HG02571 (cell line): Measurements from ENCODE around the gene PUS10.

ENCODE experiments used
- ATAC-seq: cut with Tn5 transposase; IDR thresholded peaks from one replicate; pipeline ENCODE4 v1.9.1; 2021; ENCODE audit warnings: mild to moderate bottlenecking, moderate library complexity; ENCODE audit not compliant: unreplicated experiment

PUS10 gene

DNA sequence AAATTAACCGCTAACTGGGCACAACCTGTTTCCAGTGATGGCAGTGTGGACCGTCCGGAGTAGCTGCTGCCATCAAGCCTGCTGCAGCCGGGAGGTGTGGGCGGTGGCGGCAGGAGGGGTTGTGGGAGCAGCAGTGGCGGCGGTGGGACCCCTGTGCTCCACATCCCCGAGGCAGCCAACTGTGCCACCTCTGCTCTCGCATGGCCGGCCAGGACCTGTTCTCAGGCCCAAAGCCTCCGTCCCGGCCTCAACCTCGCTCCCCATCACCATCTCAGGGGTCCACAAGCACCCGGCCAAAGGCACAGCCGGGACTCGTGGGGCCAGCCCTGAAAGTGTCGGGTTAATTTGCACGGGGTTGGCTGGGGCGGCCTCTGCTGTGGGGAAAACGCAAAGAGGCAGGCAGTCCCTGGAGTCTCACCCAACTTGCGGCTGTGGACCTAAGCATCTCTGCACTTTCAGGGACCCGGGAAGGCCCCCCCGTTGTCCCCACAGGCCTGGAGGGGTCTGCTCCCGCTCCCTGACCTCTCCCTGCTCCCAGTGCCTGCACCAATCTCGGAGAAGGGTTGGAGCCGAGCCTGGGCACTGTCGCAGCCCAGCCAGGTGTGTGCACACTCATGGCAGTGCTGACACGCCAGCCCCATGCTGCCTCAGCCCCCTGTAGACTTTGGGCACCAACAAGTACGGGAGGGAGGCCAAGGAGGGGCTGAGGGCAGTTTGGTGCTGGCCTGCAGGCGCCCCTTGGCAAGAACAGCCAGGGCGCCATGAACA, 45.0 kb downstream of the PUS10 start:
- ATAC-seq = no peak

DNA sequence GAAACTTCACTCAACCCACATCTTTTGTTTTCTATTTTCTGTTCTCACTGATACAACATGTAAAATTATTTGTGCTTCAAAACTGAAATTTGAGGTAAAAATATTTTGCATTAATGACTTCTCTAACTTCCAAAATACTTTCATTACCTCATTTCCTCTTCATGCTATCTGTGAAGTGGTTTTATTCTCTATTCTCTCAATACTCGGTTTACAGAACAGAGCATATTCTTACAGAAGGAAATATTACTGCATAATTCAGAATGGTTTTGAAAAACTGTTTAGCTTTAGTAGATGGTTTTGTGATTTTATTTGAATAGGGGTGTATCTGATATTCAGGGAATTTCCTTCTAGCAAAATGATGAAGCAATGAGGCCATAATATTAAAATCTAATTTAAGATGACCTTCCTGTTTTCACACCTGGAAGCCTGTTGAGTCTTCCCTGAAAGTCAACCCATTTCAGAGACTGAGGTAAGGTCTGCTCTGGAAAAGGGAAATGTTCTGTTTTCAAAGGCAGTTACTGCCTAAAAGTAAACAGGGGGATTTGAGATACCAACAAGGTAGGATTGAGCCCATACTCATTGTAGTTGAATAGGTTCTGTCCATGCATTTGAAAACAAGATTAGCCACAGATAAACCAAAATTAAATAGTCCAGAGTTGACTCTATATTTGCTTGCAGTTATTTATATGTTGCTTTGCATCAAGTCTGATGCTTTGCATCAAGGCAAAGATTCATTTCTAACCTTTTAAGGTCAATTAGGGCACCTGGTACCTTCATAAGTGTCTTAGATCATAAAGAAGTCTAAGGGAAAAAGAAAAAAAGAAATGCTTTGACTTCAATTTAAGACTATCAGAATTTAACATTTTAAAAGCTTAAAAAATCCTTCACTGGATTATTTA, 51.3 kb downstream of the PUS10 start:
- peak; percentile 87 for ATAC-seq

DNA sequence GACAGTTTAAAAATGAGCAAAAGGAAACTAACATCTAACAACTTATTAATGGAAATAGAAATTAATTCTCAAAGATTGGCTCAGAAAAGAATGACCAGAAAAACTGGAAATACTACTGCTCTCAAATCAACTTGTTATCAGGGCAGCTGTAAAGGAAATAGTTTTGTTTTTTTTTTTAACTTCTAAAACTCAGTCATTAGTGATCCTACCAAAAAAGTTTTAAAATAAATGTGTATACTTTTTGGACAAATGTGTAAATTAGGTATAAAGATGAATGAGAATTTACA, 52.6 kb downstream of the PUS10 start:
- no peak for ATAC-seq

DNA sequence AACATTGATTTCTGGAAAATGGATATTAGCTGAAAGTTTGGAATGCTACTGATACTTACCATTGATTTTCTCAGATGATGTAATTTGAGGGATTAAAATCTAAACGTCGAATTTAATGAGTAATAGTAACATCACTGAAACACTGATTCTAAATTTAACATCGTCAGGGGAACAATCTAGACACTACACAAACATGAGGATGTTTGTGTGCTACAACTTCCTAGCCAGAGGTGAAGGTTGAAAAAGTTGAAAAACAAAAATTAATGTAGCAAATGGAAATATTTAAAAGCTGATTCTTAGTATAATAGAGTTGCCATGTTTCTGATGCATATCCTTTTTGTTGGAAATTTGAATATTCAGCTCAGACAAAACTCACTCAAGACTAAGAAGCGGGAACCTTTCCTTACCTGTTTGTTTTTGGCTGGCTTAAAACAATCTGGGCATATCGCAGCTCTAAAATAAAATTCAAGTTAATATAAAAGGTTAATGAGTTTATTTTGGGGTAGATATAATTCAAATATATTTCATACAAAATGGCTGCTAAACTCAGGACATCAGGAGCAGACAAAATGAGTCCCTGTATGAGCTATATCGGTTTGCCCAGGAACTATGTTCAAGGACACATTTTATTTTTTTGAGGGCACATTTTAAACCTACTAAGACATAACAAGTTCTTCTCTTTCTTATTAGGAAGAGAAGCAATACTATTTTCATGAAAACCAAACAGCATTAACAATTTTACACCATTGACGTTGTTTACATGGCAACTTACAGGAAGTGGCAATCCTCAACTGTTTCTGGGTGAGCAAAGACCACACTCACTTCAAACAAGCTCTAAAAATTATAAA, 53.2 kb downstream of the PUS10 start:
- ATAC-seq = no peak

DNA sequence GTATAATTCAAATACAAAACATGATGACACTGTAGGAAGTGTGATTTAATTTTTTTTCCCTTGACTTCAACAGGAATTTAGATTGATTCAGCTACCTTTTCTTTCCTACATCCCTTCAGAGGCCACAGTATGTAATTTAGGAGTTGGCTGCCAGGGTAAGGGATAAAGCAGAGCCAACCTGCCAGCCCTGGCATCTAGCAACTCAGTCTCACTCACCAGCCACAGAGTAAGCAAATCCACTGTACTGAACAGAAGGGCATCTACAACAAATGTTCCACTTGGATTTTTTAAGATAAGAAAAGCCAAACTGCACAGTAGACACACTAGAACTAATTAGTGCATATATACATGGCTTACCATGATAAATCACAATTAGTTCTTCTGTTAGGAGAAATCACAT, 54.9 kb downstream of the PUS10 start:
- no peak for ATAC-seq

DNA sequence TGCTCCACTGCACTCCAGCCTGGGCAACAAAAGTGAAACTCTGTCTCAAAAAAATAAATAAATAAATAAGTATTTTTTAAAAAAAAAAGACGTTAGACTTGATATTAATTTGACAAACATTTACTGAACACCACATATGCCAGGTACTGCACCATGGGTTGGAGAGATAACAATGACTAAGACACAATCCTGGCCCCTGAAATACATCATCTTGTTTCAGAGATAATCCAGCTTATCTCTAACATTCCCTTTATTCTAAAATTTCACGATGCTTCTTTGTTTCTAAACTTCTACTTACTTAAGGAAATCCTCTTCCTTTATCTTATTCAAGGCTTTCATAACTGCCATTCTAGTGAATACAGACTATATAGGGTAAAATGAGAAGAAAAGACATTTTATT, 55.5 kb downstream of the PUS10 start:
- ATAC-seq = no peak

DNA sequence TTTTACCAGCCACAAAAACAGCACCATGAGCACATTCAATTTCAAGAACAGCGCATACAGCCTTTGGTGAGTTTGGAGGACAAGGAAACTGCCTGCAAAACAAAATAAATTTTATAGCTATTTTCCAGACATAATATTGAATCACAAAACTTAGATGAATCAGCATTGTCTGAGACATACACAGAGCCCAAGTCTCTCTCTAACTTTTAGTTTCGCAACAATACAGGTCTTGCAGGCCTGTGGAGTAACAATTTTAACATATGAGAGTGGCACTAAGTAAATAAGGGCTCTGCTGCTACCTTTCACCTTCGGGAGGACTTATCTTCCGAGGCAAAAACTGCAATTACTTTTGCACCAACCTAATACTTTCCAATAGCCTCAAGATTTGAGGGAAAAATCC, 56.6 kb downstream of the PUS10 start:
- ATAC-seq = no peak

DNA sequence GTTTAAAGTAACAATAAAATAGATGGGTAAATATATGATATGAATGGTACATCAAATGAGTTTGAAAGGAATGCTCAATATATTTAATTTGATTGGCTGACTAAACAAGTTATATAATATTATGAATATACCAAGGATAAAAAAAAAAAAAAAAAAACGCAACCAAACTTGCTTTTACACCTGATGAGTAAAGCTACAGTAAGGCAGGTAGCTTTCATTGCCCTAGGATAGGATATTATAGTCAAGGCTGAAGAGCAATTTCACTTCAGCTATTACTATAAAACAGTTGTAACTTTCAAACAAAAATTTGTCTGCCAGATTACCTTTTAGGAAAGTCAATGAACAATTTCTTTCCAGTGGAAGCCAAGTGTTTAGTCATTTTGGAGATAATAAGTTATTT, 57.3 kb downstream of the PUS10 start:
- no peak for ATAC-seq

DNA sequence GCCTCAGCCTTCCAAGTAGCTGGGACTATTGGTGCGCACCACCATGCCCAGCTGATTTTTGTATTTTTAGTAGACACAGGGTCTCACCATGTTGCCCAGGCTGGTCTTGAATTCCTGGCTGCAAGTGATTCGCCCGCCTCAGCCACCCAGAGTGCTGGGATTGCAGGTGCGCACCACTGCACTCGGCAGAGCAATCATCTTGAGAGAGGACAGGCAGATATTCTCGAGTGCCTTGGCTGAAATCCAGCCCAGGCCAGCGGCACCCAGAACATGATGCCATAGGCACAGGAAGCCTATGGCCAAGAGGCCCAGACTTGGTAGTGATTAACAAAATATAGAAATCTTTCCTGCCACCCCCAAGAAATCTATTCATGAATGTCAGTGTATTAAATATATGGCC, 58.6 kb downstream of the PUS10 start:
- ATAC-seq = no peak

DNA sequence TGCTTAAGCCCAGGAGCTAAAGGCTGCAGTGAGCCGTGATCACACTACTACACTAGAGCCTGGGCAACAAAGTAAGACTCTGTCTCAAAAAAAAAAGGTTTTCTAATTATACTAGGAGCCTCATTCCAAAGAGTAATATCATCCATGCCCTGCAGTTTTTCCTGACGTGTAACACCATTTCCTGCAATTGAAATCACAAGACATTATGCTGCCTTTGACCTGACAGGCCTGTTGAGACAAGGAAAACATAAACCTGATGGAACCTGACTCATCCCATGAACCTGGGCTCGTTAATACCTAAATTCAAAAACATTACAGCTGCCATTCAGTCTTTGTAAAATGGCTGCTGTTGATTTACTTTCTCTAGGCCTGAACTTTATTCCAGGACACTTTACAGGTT, 59.3 kb downstream of the PUS10 start:
- no peak for ATAC-seq

DNA sequence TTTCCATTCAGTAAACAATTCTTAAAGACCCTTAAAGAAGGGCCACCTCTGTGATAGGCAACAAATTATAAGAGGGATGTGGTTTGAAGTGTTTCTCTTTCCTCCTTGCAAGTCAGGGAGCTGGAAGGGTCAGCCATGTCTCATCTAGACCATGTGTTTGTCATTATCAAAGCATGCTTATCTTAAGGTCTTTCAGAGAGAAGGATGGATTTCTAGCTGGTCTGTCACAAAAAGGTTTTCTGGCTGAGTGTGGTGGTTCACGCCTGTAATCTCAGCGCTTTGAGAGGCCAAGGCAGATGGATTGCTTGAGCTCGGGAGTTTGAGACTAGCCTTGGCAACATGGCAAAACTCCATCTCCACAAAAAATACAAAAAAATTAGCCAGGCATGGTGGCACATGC, 59.7 kb downstream of the PUS10 start:
- ATAC-seq = no peak

DNA sequence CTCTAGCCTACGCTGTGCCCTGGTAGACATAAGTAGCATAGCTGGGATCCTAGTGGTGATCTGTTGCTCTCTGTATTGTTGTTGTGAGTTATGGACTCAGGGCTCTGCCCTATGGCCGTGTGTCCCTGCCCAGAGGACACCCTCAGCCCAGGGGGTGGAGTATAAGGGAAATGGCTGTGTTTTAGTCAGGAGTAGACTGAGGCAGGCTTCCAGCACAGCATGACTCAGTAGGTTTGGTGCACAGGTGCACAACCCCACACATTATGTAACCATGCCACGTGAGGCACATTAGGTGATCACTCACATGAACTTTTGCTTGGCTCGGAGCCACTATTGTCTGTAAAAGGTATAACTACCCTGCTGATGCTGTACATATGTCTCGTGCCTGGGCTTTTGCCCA, 60.4 kb downstream of the PUS10 start:
- no peak for ATAC-seq

DNA sequence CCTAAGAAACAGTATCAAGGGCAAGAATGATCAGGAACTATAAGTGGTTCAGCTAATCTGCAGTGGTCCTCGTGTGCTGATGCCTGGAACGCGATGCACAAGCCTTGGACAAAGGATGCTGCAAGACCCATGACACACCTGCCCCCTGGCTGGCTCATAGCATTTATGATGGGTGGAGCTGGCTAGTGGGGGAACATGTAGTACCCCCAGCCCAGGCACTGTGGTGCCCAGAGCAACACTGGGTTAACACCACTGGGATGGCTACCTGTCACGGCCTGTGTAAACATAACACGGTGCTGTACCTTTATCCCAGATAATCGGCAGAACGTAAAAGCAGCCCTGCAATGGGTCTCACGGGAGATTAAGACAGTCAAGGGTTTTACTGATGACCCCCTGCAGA, 60.8 kb downstream of the PUS10 start:
- ATAC-seq = no peak

DNA sequence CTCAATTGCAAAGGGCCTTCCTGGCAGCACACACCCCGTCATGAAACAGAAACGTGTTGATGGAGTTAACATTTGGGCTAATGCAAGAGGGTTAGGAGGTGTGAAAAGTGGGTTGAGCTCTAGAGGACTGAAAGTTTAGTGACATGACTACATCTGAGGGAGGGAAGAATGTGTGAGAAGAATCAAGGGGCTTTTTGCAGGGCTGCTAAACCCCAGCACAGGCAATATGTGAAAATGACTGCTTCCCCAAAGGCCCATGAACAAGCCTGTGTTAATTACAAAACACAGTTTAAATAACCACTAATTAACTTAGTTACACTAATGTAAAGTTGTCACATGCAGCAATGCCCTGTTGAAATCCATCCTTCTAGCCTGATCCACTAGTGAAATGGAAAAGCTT, 63.9 kb downstream of the PUS10 start:
- no peak for ATAC-seq

DNA sequence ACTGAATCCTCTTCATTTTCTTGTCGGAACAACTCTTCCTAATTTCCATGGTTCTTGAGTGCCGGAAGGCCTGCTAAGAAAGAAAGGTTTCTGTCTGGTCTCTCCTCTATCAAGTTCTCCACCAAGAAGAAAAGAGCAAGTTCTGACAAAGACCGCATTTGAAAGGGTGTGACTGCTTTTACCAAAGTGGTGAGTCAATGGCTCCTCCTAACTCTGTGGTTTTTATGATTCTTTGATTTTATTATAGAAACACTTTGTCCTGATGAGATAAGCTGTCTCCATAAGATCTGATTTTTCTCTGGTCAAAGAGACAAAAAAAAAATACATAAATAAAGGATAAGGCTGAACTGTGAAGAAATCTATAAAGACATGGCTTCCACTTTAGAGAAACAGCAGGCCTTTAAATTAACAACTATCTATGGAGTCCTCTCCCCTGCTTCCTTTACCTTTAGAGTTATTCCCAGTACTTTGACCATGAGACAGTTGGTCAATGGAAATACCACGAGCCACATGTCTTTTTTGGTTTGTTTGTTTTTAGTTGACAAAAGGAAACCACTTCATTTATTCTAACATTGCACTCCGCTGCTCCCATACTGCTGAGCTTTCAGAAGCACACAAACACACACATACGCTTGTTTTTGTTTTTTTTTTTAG, 69.0 kb downstream of the PUS10 start:
- no peak for ATAC-seq

DNA sequence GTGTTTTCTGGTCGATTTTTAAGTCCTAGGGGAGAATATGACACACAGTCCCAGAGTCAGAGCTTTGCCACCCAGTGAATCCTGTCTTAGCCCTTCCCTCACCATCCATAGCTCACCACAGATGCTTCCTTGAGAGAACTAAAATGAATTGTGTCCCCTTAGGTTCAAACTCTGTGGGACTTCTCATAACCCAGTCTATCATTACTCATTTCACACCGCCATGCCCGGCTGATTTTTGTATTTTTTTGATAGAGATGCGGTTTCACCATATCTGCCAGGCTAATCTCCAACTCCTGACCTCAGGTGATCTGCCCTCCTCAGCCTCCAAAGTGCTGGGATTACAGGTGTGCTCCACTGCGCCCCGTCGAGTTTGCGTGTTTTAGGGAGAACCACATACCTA, 69.9 kb downstream of the PUS10 start:
- ATAC-seq = no peak

DNA sequence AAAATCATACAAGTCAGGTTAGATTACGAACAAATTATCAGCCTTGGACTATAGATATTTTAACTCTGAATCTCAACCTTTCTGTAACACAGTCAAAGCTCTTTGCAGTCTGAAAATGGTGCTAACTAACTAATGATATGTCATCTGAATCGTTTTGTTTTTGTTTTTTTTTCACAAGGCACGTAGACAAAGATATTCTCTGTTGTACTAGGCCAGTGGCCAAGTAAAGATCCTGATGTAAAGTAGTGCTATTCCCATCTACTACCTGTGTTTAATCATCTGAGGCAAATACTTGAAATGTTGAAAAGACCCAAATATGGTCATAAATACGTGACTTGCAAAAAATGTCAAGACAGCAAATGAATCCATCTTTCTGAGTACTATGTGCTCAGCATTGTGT, 71.0 kb downstream of the PUS10 start:
- ATAC-seq = no peak

DNA sequence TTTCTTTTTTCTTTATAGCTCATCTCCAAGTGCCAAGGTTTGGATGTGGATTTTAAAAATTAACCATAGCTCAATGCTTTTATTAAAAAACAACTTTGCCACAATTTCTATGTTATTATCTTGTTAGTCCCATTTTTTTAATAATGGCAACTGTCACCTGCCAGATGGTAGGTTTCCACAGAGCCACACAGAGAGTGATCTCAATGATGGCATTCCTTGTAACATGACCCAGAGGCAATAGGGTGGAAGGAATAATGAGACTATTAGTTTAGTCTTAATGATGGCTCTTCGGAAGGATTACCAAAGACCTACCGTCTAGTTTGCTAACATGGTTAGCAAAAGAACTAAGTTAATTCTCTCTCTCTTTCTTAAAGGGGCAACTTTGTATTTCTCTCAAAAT, 72.7 kb downstream of the PUS10 start:
- ATAC-seq = no peak

DNA sequence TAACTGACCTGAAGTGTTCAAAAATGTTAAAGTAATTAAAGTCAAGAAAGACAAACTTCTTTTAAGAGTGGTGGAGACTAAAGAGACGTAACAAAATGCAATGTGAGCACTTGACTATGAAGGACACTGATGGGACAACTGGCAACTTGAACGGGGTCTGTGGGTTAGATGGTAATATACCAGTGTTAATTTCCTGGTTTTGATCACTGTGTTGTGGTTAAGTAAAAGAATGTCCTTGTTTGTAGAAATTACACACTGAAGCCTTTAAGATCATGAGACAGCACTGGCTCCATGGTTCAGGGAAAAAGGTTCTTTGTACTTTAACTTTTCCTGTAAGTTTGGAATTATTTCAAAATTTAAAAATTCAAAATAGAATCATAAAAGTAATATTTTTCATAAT, 78.4 kb downstream of the PUS10 start:
- no peak for ATAC-seq

DNA sequence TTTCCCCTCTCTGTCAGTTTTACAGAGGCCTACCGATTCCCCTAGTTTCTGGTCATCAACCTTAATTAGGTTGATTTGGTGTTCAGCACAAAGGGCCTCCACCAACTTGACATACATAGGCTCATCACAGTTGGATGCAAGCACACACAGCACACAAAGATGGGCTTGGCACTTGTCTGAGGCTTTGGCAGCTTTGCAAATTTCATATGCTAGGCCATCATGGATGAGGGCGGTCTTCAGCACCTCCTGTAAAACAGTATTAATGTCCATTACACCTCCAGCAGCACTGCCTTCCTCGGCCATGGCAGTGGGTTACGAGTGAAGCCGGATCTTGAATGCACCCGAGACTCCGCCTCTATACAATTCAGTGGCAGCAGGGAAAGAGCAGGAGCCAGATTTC, 79.8 kb downstream of the PUS10 start:
- ATAC-seq = no peak

DNA sequence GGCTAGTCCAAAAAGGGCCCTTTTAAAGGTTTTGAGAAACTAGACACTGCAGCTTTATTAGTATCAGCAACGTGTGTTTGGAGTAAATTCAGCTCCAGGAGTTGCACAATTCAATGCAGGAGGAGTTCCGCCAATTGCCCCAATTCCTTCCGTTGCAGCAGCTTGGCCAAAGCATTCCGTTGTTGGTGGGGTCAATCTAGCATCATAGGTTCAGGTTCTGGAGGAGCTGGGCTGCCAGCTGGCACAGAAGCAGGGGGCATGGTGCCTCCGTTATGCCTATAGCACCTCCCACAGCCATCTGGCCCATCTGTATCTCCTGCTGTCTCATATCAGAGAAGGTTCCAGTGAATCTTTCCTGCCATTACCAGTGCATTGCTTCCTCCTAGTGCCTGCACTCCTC, 81.3 kb downstream of the PUS10 start:
- no peak for ATAC-seq
